Cardiac muscle cell (in vitro differentiated cells and primary cell): ENCODE data around the gene ZMYM4. TPM values are rescaled to one million over a fixed set of nuclear protein-coding genes. Genes with fewer than 3 reads are reported as not detected.
A peak's percentile ranks its signal among the peaks of the same experiment; 100 is the strongest.

ENCODE experiments used
- DNase-seq, 2 donors: peaks; one replicate each; pipeline versions ENCODE4 v3.0.0 to v3.0.0-alpha.2; 2010 to 2017; ENCODE audit warnings: low read depth in 1 of 2, low spot score in 1 of 2
- H3K27ac ChIP-seq: fragments of 200-600 bp; sonication (generic); 2 replicates; pipeline ENCODE4 v1.5.1; 2016
- H3K27me3 ChIP-seq: fragments of 200-600 bp; sonication (generic); 2 replicates; pipeline ENCODE4 v1.6.0; 2016; ENCODE audit warnings: control low read depth
- H3K36me3 ChIP-seq: fragments of 200-600 bp; sonication (generic); 2 replicates; pipeline ENCODE4 v1.5.1; 2016; ENCODE audit warnings: control low read depth
- H3K4me1 ChIP-seq: fragments of 200-600 bp; sonication (generic); 2 replicates; pipeline ENCODE4 v1.8.1; 2017; ENCODE audit warnings: low read depth, mild to moderate bottlenecking, mixed run types
- H3K4me3 ChIP-seq: fragments of 200-600 bp; sonication (generic); 2 replicates; pipeline ENCODE4 v1.5.1; 2016; ENCODE audit warnings: mild to moderate bottlenecking
- H3K9me3 ChIP-seq: fragments of 200-600 bp; sonication (generic); 2 replicates; pipeline ENCODE4 v1.5.1; 2017; ENCODE audit warnings: low read depth, mild to moderate bottlenecking, control low read depth
- polyA plus RNA-seq: library from polyadenylated mRNA; unstranded; fragments of >200 nt; fragmentation: Nextera tagmentation; extraction: Ambion mirVana; gene quantifications from 2 replicates; pipeline ENCODE4 v1.2.1, GENCODE V29; 2016
- total RNA-seq: library from RNA; depleted of rRNA; stranded (reverse); fragments of >200 nt; gene quantifications from 2 replicates; pipeline ENCODE4 v1.2.3, GENCODE V29; 2016
- TF ChIP-seq, protein P1 (sequence below): IDR thresholded peaks from 2 replicates; pipeline ENCODE4 v1.5.1; 2012; ENCODE audit warnings: low read depth, mild to moderate bottlenecking, low read length

ZMYM4 gene
- total and polyA plus RNA-seq, 2 experiments from 2014 or later, result 27.9 to 34.8 TPM

GRCh38 chr1:35406103-35406502, 137.6 kb downstream of the ZMYM4 start:
- Histone ChIP-seq H3K9me3 (no peaks in the 10 kb centered on the region), H3K4me1 (no peaks in the 10 kb centered on the region), H3K27me3 (no peaks in the 10 kb centered on the region), H3K36me3 (peaks cover 59% of the 10 kb centered on the region), H3K27ac (no peak overlapping the region), H3K4me3 (no peak overlapping the region)
- DNase-seq, result no peak
- TF ChIP-seq, protein P1, sequence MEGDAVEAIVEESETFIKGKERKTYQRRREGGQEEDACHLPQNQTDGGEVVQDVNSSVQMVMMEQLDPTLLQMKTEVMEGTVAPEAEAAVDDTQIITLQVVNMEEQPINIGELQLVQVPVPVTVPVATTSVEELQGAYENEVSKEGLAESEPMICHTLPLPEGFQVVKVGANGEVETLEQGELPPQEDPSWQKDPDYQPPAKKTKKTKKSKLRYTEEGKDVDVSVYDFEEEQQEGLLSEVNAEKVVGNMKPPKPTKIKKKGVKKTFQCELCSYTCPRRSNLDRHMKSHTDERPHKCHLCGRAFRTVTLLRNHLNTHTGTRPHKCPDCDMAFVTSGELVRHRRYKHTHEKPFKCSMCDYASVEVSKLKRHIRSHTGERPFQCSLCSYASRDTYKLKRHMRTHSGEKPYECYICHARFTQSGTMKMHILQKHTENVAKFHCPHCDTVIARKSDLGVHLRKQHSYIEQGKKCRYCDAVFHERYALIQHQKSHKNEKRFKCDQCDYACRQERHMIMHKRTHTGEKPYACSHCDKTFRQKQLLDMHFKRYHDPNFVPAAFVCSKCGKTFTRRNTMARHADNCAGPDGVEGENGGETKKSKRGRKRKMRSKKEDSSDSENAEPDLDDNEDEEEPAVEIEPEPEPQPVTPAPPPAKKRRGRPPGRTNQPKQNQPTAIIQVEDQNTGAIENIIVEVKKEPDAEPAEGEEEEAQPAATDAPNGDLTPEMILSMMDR, result no peak

- no peak for DNase-seq
- Histone ChIP-seq H3K9me3 (no peaks in the 10 kb centered on the region), H3K27ac (no peak overlapping the region), H3K27me3 (no peaks in the 10 kb centered on the region), H3K36me3 (peaks cover 64% of the 10 kb centered on the region), H3K4me3 (no peak overlapping the region), H3K4me1 (no peaks in the 10 kb centered on the region)
- TF ChIP-seq, protein P1, result no peak
Measured at GRCh38 chr1:35407743-35408142, 139.2 kb downstream of the ZMYM4 start.

- Histone ChIP-seq H3K36me3 (peaks cover 65% of the 10 kb centered on the region), H3K4me1 (no peaks in the 10 kb centered on the region), H3K27ac (no peak overlapping the region), H3K9me3 (no peaks in the 10 kb centered on the region), H3K27me3 (no peaks in the 10 kb centered on the region), H3K4me3 (no peak overlapping the region)
- TF ChIP-seq, protein P1, result no peak
- no peak for DNase-seq
Measured at GRCh38 chr1:35408925-35409324, 140.4 kb downstream of the ZMYM4 start.

DNA sequence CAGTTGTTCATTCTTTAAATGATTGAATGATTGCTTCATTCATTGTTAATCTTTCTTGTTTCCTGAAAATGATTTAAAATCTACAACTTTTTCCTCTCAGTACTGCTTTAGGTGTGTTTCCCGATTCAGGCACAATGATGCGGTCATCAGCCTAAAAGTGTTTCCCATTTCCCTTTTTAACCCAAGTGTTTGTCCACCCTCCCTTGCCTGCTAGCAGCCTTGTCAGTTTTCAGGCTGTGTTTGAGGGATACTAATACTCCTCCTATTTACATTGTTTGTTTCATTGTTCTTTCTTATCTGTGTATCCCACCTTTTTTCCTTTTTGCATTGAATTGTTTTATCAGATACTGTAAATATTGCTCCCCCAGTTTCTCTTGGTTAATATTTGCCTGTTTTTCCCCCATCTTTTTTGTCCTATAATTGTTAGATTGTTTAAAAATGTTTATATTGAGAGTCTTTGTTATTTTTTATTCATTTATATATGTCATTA, 157.6 kb downstream of the ZMYM4 start:
- Histone ChIP-seq H3K4me1 (no peaks in the 10 kb centered on the region), H3K9me3 (no peaks in the 10 kb centered on the region), H3K36me3 (peaks cover 2% of the 10 kb centered on the region), H3K27me3 (no peaks in the 10 kb centered on the region), H3K4me3 (no peak overlapping the region), H3K27ac (no peak overlapping the region)
- TF ChIP-seq, protein P1, result no peak
- no peak for DNase-seq

GRCh38 chr1:35428360-35428759, 159.9 kb downstream of the ZMYM4 start:
- Histone ChIP-seq H3K36me3 (peaks cover 3% of the 10 kb centered on the region), H3K27ac (no peak overlapping the region), H3K9me3 (no peaks in the 10 kb centered on the region), H3K4me1 (no peaks in the 10 kb centered on the region), H3K27me3 (no peaks in the 10 kb centered on the region), H3K4me3 (no peak overlapping the region)
- TF ChIP-seq, protein P1, result no peak
- no peak for DNase-seq

DNA sequence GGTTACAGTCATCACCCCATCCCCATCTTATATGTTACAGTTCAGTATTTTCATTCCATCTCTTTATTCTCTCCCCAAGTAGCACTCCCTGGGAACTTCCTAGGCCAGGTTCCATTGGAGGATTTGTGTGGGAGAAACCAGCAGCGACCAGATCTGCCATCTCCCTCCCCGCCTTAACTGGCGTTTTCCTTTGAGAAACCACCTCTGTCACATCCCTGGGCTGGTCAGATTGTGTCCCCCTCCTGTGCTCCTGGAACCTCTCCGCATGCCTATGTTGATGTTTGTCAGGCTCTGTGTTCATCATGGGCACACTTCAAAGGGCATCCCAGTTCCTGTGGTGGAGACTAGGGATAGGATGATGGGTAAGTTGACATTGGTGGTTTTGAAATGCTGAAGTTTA, 162.3 kb downstream of the ZMYM4 start:
- Histone ChIP-seq H3K27ac (peak overlapping the region; percentile 47), H3K4me1 (no peaks in the 10 kb centered on the region), H3K9me3 (no peaks in the 10 kb centered on the region), H3K27me3 (no peaks in the 10 kb centered on the region), H3K4me3 (no peak overlapping the region), H3K36me3 (peaks cover 5% of the 10 kb centered on the region)
- TF ChIP-seq, protein P1, result no peak
- DNase-seq, result no peak
